Gastroesophageal sphincter (tissue), 3 donors: Measurements from ENCODE around the gene MAP2K1.

Experiments
- CTCF ChIP-seq, 4 experiments: fragments of 200-600 bp in 2 of 4; fragments of 450-650 bp in 2 of 4; sonication (generic) in 1 of 4; IDR thresholded peaks; one replicate each; pipeline ENCODE4 v1.5.1; 2017 to 2019; ENCODE audit warnings: antibody characterized with exemption in 4 of 4, mild to moderate bottlenecking in 2 of 4, moderate library complexity in 2 of 4
- EP300 ChIP-seq: sonication (generic); formaldehyde crosslinking; IDR thresholded peaks from one replicate; pipeline ENCODE4 v1.6.1; 2017; ENCODE audit warnings: antibody characterized with exemption, mild to moderate bottlenecking
- POLR2A ChIP-seq, 2 donors: fragments of 450-650 bp; IDR thresholded peaks; one replicate each; pipeline ENCODE4 v1.6.1; 2017; ENCODE audit warnings: antibody characterized with exemption in 2 of 2, mild to moderate bottlenecking in 2 of 2, moderate library complexity in 1 of 2
- POLR2AphosphoS5 ChIP-seq: sonication (generic); formaldehyde crosslinking; IDR thresholded peaks from one replicate; pipeline ENCODE4 v1.6.1; 2017; ENCODE audit warnings: antibody characterized with exemption

- TF ChIP-seq CTCF (IDR thresholded peaks at IDR 0.05) (no peak), POLR2A (IDR thresholded peaks at IDR 0.05) (no peak), POLR2AphosphoS5 (no peak), EP300 (no peak)
Measured at GRCh38 chr15:66408254-66408653, 21.5 kb downstream of the MAP2K1 start.
